IMR-90 (cell line): ENCODE measurements around the gene ABCA2. TPM values are rescaled to one million over a fixed set of nuclear protein-coding genes. Genes with fewer than 3 reads are reported as not detected.

Experiments
- ELK1 ChIP-seq: fragments of 150-350 bp; IDR thresholded peaks from 2 replicates; pipeline ENCODE4 v1.6.1; 2016; ENCODE audit warnings: low read depth, mild to moderate bottlenecking, low read length, moderate library complexity, borderline replicate concordance
- MAFK ChIP-seq: IDR thresholded peaks from 2 replicates; pipeline ENCODE4 v1.6.1; 2012; ENCODE audit warnings: low read depth, low read length, improper control_type of control experiment
- SMC3 ChIP-seq: fragments of 150-350 bp; IDR thresholded peaks from 2 replicates; pipeline ENCODE4 v1.6.1; 2016; ENCODE audit warnings: low read depth, mild to moderate bottlenecking, antibody characterized with exemption, low read length, moderate library complexity
- polyA plus RNA-seq, 3 experiments: library from polyadenylated mRNA; depleted of rRNA; stranded (reverse); fragments of >200 nt; gene quantifications; 2 replicates each; pipeline ENCODE4 v1.2.3, GENCODE V29; 2012; ENCODE audit warnings: low replicate concordance in 1 of 3
- total RNA-seq: library from RNA; depleted of rRNA; stranded (reverse); fragments of >200 nt; gene quantifications from 2 replicates; pipeline ENCODE4 v1.2.3, GENCODE V29; 2012

Gene ABCA2
- total and polyA plus RNA-seq, 2 of the 4 experiments (the other 2 are of a cell fraction): 3.8 to 46.0 TPM

- no peak for TF ChIP-seq ELK1
- no peak for TF ChIP-seq MAFK
- no peak for TF ChIP-seq SMC3
These were observed 26.9 kb upstream of the ABCA2 start (continued) for GRCh38 chr9:137054932-137055384.
